Measurements from ENCODE around the gene FHIP1A.
A peak's percentile ranks its signal among the peaks of the same experiment; 100 is the strongest.

FHIP1A gene

DNA sequence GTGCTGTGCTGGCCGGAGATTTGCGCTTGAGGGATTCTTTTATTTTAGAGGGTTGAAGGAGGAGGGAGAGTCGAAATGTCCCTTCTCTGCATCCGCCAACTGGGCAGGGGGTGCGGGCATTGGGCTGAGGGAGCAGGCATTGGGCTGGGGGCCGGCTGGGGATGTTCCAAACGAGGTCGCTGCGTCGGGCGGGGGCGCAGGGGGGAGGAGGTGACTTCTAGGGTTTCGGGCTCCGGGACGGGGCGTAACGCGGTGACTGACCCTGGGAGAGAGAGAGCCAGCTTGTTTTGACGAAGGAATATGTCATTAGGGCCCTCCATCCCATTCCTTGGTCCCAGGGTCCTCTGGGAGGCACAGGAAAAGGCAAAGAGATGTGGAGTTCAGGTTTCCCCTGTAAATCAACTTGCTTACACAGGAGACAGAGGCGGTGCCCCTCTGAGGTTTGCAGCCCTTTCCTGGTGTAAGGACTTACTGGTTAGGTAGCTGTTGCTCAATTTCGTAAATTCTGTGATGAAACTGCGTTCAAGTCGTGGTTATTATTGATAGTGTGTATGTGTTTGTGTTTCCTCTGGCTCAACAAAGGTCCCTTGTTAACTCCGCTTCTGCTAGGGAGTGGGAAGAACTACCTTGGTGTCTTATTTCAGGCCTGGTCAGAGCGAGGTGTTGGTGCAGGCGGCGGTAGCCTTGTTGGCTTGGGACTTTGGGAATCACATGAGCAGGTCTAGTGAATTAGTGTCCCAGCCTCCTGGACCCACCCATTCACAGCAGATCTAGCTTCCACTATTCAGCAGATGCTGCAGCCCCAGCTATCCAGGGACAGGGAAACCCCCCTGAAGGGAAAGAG, 716 bp downstream of the FHIP1A start (continued):
- TF ChIP-seq ZNF600 (tag by site-specific recombination; IDR thresholded peaks at IDR 0.05) (peak; percentile 72), SP7 (tag by site-specific recombination; IDR thresholded peaks at IDR 0.05) (0 out of 2 replicates have a peak, but pooled peaks have one; percentile 49), ZNF521 (tag by site-specific recombination; IDR thresholded peaks at IDR 0.05) (no peak), ZNF624 (tag by site-specific recombination; IDR thresholded peaks at IDR 0.05) (no peak), ZNF24 (tag by site-specific recombination; IDR thresholded peaks at IDR 0.05) (0 out of 2 replicates have a peak, but pooled peaks have one; percentile 68)

DNA sequence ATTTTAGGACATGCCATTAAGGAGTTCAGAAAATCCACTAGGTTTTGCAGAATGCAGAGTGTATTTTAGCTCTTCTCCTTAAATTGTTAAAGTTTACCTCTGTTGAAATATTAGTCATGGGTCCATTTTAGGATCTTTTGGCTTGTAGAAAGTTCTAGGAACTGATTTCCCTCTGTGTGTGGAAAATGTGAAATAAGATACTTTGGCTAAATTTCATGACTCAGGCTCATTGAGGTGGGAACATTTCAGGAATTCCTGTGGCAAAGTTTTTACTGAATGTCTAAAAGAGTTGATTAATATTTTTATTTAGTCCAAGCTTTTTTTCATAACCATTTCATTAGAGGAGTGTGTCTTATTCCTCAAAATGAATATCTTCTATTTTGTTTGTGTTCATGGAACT, 7.0 kb downstream of the FHIP1A start:
- no peak overlapping the region for H3K4me3 ChIP-seq (ENCODE audit: low read depth, low read length)
- TF ChIP-seq, protein P1, sequence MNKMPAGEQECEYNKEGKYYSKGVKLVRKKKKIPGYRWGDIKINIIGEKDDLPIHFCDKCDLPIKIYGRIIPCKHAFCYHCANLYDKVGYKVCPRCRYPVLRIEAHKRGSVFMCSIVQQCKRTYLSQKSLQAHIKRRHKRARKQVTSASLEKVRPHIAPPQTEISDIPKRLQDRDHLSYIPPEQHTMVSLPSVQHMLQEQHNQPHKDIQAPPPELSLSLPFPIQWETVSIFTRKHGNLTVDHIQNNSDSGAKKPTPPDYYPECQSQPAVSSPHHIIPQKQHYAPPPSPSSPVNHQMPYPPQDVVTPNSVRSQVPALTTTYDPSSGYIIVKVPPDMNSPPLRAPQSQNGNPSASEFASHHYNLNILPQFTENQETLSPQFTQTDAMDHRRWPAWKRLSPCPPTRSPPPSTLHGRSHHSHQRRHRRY (tag by site-specific recombination; IDR thresholded peaks at IDR 0.05), result no peak
- TF ChIP-seq, protein P2, sequence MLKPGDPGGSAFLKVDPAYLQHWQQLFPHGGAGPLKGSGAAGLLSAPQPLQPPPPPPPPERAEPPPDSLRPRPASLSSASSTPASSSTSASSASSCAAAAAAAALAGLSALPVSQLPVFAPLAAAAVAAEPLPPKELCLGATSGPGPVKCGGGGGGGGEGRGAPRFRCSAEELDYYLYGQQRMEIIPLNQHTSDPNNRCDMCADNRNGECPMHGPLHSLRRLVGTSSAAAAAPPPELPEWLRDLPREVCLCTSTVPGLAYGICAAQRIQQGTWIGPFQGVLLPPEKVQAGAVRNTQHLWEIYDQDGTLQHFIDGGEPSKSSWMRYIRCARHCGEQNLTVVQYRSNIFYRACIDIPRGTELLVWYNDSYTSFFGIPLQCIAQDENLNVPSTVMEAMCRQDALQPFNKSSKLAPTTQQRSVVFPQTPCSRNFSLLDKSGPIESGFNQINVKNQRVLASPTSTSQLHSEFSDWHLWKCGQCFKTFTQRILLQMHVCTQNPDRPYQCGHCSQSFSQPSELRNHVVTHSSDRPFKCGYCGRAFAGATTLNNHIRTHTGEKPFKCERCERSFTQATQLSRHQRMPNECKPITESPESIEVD (tag by site-specific recombination; IDR thresholded peaks at IDR 0.05), result peak; percentile 28; the same call in 1 of the 2 replicates
- CTCF ChIA-PET, result interaction anchor here (0.7 to 0.8 kb wide), 2 partner anchors 25 to 229 kb away, joined by 3 to 4 read pairs; no protein-coding TSS in a partner anchor
- peaks cover 8% of the 10 kb centered on the region; the same call in 1 of the 2 replicates for H3K4me1 ChIP-seq (ENCODE audit: control insufficient read depth, insufficient read depth, low read length)
- no peaks in the 10 kb centered on the region for H3K9me3 ChIP-seq (ENCODE audit: control insufficient read depth, insufficient read depth, low read depth, low read length)
- H3K36me3 ChIP-seq (ENCODE audit: control insufficient read depth in 2 of 2, insufficient read depth in 1 of 2, low read length in 2 of 2), result no peaks in the 10 kb centered on the region
- POLR2A ChIA-PET, result interaction anchor here (0.6 kb wide), 1 partner anchor 206 kb away, joined by 6 read pairs; no protein-coding TSS in a partner anchor
- H3K27ac ChIP-seq (ENCODE audit: extremely low read depth, low read depth, low read length), result no peak overlapping the region

- H3K4me3 ChIP-seq (ENCODE audit: low read depth, low read length), result no peak overlapping the region
- no peaks in the 10 kb centered on the region for H3K36me3 ChIP-seq (ENCODE audit: control insufficient read depth in 2 of 2, insufficient read depth in 1 of 2, low read length in 2 of 2)
- POLR2A ChIA-PET, result no interaction called here
- TF ChIP-seq ZNF169 (tag by site-specific recombination; IDR thresholded peaks at IDR 0.05) (no peak), ZNF549 (tag by site-specific recombination; IDR thresholded peaks at IDR 0.05) (no peak), ZFP3 (tag by site-specific recombination; IDR thresholded peaks at IDR 0.05; ENCODE audit: low read depth) (no peak)
- no peak overlapping the region for H3K27ac ChIP-seq (ENCODE audit: extremely low read depth, low read depth, low read length)
- CTCF ChIA-PET, result no interaction called here
- peaks cover 8% of the 10 kb centered on the region; the same call in 1 of the 2 replicates for H3K4me1 ChIP-seq (ENCODE audit: control insufficient read depth, insufficient read depth, low read length)
- H3K9me3 ChIP-seq (ENCODE audit: control insufficient read depth, insufficient read depth, low read depth, low read length), result no peaks in the 10 kb centered on the region
Measured at GRCh38 chr4:151417164-151417571, 8.2 kb downstream of the FHIP1A start.

DNA sequence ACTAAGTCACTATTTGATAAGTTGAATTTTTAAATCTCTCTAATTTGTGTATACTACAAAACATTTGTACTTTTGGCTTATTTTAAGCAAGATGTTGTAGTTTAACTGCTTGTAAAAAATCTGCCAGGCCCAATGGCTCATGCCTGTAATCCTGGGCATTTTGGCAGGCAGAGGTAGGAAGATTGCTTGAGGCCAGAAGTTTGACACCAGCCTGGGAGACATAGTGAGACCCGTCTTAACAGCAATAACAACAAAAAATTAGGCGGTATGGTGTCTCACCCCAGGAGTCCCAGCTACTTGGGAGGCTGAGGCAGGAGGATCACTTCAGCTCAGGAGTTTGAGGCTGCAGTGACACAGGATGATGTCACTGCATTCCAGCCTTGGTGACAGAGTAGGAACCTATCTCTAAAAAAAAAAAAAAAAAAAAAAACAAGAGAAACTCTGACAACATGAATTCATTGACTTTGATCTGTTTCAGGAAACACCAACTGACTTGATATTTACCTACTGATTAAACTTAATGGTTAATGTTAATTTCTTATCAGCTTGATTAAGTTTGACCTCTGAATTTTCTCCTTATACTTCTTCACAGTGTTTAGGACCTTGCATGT, 8.9 kb downstream of the FHIP1A start:
- POLR2A ChIA-PET, result no interaction called here

More for the DNA sequence above, 8.9 kb downstream of the FHIP1A start:
- Histone ChIP-seq H3K27ac (ENCODE audit: extremely low read depth, low read depth, low read length) (no peak overlapping the region), H3K9me3 (ENCODE audit: control insufficient read depth, insufficient read depth, low read depth, low read length) (no peaks in the 10 kb centered on the region), H3K4me1 (ENCODE audit: control insufficient read depth, insufficient read depth, low read length) (peaks cover 8% of the 10 kb centered on the region; the same call in 1 of the 2 replicates), H3K36me3 (ENCODE audit: control insufficient read depth in 2 of 2, insufficient read depth in 1 of 2, low read length in 2 of 2) (no peaks in the 10 kb centered on the region), H3K4me3 (ENCODE audit: low read depth, low read length) (no peak overlapping the region)
- CTCF ChIA-PET, result no interaction called here
- no peak for TF ChIP-seq KLF8 (tag by site-specific recombination; IDR thresholded peaks at IDR 0.05)
- 0 out of 2 replicates have a peak, but pooled peaks have one; percentile 36 for TF ChIP-seq ZNF280D (tag by site-specific recombination; IDR thresholded peaks at IDR 0.05)
- peak; percentile 74 for TF ChIP-seq ZNF629 (tag by site-specific recombination; IDR thresholded peaks at IDR 0.05)
